ENCODE results near the gene KSR1. TPM values are rescaled to one million over a fixed set of nuclear protein-coding genes. Genes with fewer than 3 reads are reported as not detected.

KSR1 gene
- total RNA-seq, 2 donors from 2014 or later = 33.7 to 46.3 TPM

- H3K9ac ChIP-seq (ENCODE audit: extremely low read depth, low read length, poor library complexity, severe bottlenecking) = no peak overlapping the region
- 84 to 89% methylated on average over 5 of the region's 5 CpGs for WGBS, 2 experiments (ENCODE audit: insufficient coverage in 1 of 2, insufficient read length in 1 of 2)
- peaks cover 4% of the 10 kb centered on the region for H3K9me3 ChIP-seq (ENCODE audit: control insufficient read depth, low read length)
- no peaks in the 10 kb centered on the region for H3K27me3 ChIP-seq (ENCODE audit: control insufficient read depth, insufficient read depth, low read length, poor library complexity, severe bottlenecking)
- no peak overlapping the region for H3K27ac ChIP-seq (ENCODE audit: low read depth, low read length)
- H3K4me3 Mint-ChIP-seq = no peak overlapping the region
- H3K4me1 ChIP-seq (ENCODE audit: control insufficient read depth, insufficient read depth, low read length) = no peaks in the 10 kb centered on the region
- H3K36me3 Mint-ChIP-seq (ENCODE audit: low read depth) = peaks cover 33% of the 10 kb centered on the region
- peaks cover 2% of the 10 kb centered on the region for H3K9me3 Mint-ChIP-seq
- no peak overlapping the region for H3K27ac Mint-ChIP-seq
- DNase-seq = no peak
- H3K4me1 Mint-ChIP-seq = peaks cover 22% of the 10 kb centered on the region
- TF ChIP-seq CTCF (conservative IDR thresholded peaks at IDR 0.05) = no peak
- no peak overlapping the region for H3K4me3 ChIP-seq (ENCODE audit: low read length)
- H3K36me3 ChIP-seq (ENCODE audit: control insufficient read depth, insufficient read depth, low read length) = peaks cover 2% of the 10 kb centered on the region
- H3K27me3 Mint-ChIP-seq (ENCODE audit: insufficient read depth) = no peaks in the 10 kb centered on the region
These were observed 102.1 kb downstream of the KSR1 start for GRCh38 chr17:27558341-27558740.

GRCh38 chr17:27558842-27559505 lies 102.7 kb downstream of the KSR1 start:
- Histone ChIP-seq H3K9me3 (ENCODE audit: control insufficient read depth, low read length) (peaks cover 4% of the 10 kb centered on the region), H3K27ac (ENCODE audit: low read depth, low read length) (no peak overlapping the region), H3K4me3 (ENCODE audit: low read length) (no peak overlapping the region), H3K9ac (ENCODE audit: extremely low read depth, low read length, poor library complexity, severe bottlenecking) (no peak overlapping the region), H3K36me3 (ENCODE audit: control insufficient read depth, insufficient read depth, low read length) (peaks cover 2% of the 10 kb centered on the region), H3K4me1 (ENCODE audit: control insufficient read depth, insufficient read depth, low read length) (no peaks in the 10 kb centered on the region), H3K27me3 (ENCODE audit: control insufficient read depth, insufficient read depth, low read length, poor library complexity, severe bottlenecking) (no peaks in the 10 kb centered on the region)
- peak; percentile 37 for TF ChIP-seq CTCF (conservative IDR thresholded peaks at IDR 0.05)
- H3K27me3 Mint-ChIP-seq (ENCODE audit: insufficient read depth) = no peaks in the 10 kb centered on the region
- peaks cover 22% of the 10 kb centered on the region for H3K4me1 Mint-ChIP-seq
- no peak overlapping the region for H3K4me3 Mint-ChIP-seq
- H3K36me3 Mint-ChIP-seq (ENCODE audit: low read depth) = peaks cover 34% of the 10 kb centered on the region
- H3K27ac Mint-ChIP-seq = no peak overlapping the region
- peaks cover 6% of the 10 kb centered on the region for H3K9me3 Mint-ChIP-seq
- DNase-seq = no peak
- WGBS, 2 experiments (ENCODE audit: insufficient coverage in 1 of 2, insufficient read length in 1 of 2) = 95 to 98% methylated on average over 7 to 12 of the region's 12 CpGs

DNA sequence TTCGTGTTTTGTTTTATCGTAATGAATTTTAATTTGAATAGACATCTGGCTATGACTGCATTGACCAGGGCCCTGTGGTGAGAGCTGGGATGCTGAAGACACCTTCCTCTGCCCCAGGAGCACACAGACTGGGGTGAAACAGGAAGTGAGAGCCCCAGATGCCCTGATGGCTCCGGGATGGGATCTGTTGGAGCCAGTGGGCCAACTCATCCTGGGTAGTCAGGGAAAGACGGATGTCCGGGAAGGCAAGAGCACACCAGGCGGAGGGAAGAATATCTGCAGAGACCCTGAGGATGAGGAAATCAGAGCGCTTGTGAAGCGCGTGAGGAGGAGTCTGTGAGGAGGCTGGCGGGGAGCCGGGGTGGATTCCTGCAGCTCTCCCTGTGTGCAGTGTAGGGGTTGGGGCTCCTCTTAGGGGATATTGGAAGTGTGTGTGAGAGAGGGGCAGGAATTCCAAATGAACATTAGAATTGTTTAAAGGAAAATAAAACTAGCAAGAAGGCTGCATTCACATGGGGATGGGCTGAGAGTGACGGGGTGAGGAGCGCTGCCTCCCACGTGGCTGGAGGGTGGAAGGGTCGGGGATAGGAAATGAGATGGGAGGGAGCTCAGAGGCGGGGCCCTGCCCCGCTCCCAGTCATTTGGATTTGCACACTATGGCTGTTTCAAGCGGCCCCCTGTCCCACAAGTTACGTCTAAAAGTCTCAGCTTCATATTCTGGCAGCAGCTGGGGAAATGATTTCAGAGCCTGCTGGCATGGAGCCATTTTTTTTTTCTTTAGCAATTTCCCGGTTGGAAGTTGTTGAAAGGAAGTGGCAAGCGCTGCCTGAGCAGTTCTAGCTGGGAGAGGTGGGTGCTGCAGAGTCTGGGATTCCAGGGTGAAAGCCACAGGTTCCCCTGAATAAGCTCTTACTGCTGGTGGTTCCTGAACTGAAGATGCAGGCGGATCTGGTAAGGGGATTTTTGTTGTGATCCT lies 103.5 kb downstream of the KSR1 start:
- no peak for DNase-seq
- 91 to 94% methylated on average over 14 to 22 of the region's 22 CpGs for WGBS, 2 experiments (ENCODE audit: insufficient coverage in 1 of 2, insufficient read length in 1 of 2)
- Histone ChIP-seq H3K4me3 (ENCODE audit: low read length) (no peak overlapping the region), H3K9me3 (ENCODE audit: control insufficient read depth, low read length) (no peaks in the 10 kb centered on the region), H3K4me1 (ENCODE audit: control insufficient read depth, insufficient read depth, low read length) (no peaks in the 10 kb centered on the region), H3K36me3 (ENCODE audit: control insufficient read depth, insufficient read depth, low read length) (peaks cover 2% of the 10 kb centered on the region), H3K27ac (ENCODE audit: low read depth, low read length) (no peak overlapping the region), H3K27me3 (ENCODE audit: control insufficient read depth, insufficient read depth, low read length, poor library complexity, severe bottlenecking) (no peaks in the 10 kb centered on the region), H3K9ac (ENCODE audit: extremely low read depth, low read length, poor library complexity, severe bottlenecking) (no peak overlapping the region)
- H3K4me3 Mint-ChIP-seq = no peak overlapping the region
- H3K27me3 Mint-ChIP-seq (ENCODE audit: insufficient read depth) = no peaks in the 10 kb centered on the region
- peaks cover 33% of the 10 kb centered on the region for H3K36me3 Mint-ChIP-seq (ENCODE audit: low read depth)
- no peak for TF ChIP-seq CTCF (conservative IDR thresholded peaks at IDR 0.05)
- H3K27ac Mint-ChIP-seq = peak overlapping the region; percentile 59
- peaks cover 22% of the 10 kb centered on the region for H3K4me1 Mint-ChIP-seq
- peaks cover 4% of the 10 kb centered on the region for H3K9me3 Mint-ChIP-seq
